Fibroblast of lung (primary cell): ENCODE results near the gene RTN1. TPM values are rescaled to one million over a fixed set of nuclear protein-coding genes. Genes with fewer than 3 reads are reported as not detected.

Experiments
- DNase-seq, 2 donors: peaks; one replicate each; pipeline versions ENCODE4 v3.0.0 to v3.0.0-alpha.2; 2010; ENCODE audit warnings: low read depth in 2 of 2
- H2AFZ ChIP-seq: 2 replicates; pipeline ENCODE4 v1.5.1; 2012; ENCODE audit warnings: low read length, control low read depth, inconsistent platforms
- H3K27ac ChIP-seq: 2 replicates; pipeline ENCODE4 v1.5.1; 2011; ENCODE audit warnings: low read length, control low read depth; ENCODE audit not compliant: insufficient read depth
- H3K27me3 ChIP-seq: 2 replicates; pipeline ENCODE4 v1.5.1; 2011; ENCODE audit warnings: mild to moderate bottlenecking, low read length; ENCODE audit not compliant: control insufficient read depth, insufficient read depth
- H3K36me3 ChIP-seq: 2 replicates; pipeline ENCODE4 v1.5.1; 2011; ENCODE audit warnings: low read length; ENCODE audit not compliant: control insufficient read depth, insufficient read depth
- H3K4me1 ChIP-seq: 2 replicates; pipeline ENCODE4 v1.5.1; 2011; ENCODE audit warnings: low read length; ENCODE audit not compliant: control insufficient read depth, insufficient read depth; ENCODE audit errors: extremely low read depth
- H3K4me2 ChIP-seq: 2 replicates; pipeline ENCODE4 v1.5.1; 2011; ENCODE audit warnings: low read length, control low read depth; ENCODE audit not compliant: insufficient read depth; ENCODE audit errors: extremely low read depth
- H3K4me3 ChIP-seq, 4 experiments: fragments of 200-600 bp in 1 of 4; sonication (generic) in 1 of 4; replicated peaks in 1 of 4; 2 replicates each; pipeline ENCODE4 v1.5.1; 2011 to 2016; ENCODE audit warnings: low read length in 4 of 4, low read depth in 3 of 4, mild to moderate bottlenecking in 3 of 4, control low read depth in 2 of 4, inconsistent platforms in 1 of 4, mixed read lengths in 1 of 4; ENCODE audit not compliant: insufficient read depth in 1 of 4; ENCODE audit errors: control extremely low read depth in 1 of 4
- H3K79me2 ChIP-seq: 2 replicates; pipeline ENCODE4 v1.5.1; 2012; ENCODE audit warnings: mild to moderate bottlenecking, low read length, inconsistent platforms; ENCODE audit not compliant: control insufficient read depth, insufficient read depth
- H3K9ac ChIP-seq: 2 replicates; pipeline ENCODE4 v1.5.1; 2011; ENCODE audit warnings: mild to moderate bottlenecking, low read length, control low read depth; ENCODE audit not compliant: insufficient read depth
- H3K9me3 ChIP-seq: 2 replicates; pipeline ENCODE4 v1.5.1; 2012; ENCODE audit warnings: low read depth, low read length; ENCODE audit not compliant: control insufficient read depth, insufficient read depth
- H4K20me1 ChIP-seq: 2 replicates; pipeline ENCODE4 v1.5.1; 2011; ENCODE audit warnings: low read length; ENCODE audit not compliant: control insufficient read depth, insufficient read depth; ENCODE audit errors: extremely low read depth
- EZH2 ChIP-seq: IDR thresholded peaks from 2 replicates; pipeline ENCODE4 v1.5.1; 2012; ENCODE audit warnings: low read length, control low read depth, mild to moderate bottlenecking; ENCODE audit errors: missing control alignments
- polyA plus RNA-seq, 2 donors: library from polyadenylated mRNA; depleted of rRNA in 1 of 2; stranded (reverse) in 1 of 2; unstranded in 1 of 2; fragments of >200 nt; gene quantifications; 2 replicates each; pipeline ENCODE4 v1.2.1, GENCODE V29; 2011 to 2012; ENCODE audit warnings: missing spikeins in 1 of 2
- total RNA-seq: library from RNA; depleted of rRNA; stranded (reverse); fragments of >200 nt; gene quantifications from 2 replicates; pipeline ENCODE4 v1.2.1, GENCODE V29; 2014
- TF ChIP-seq, protein P1 (sequence below), 2 donors: IDR thresholded peaks in 1 of 2; conservative IDR thresholded peaks in 1 of 2; 1 replicate in 1 of 2; 2 replicates in 1 of 2; pipeline ENCODE4 v1.5.1; 2011 to 2012; ENCODE audit warnings: low read length in 2 of 2, control low read depth in 1 of 2, inconsistent platforms in 1 of 2, low read depth in 1 of 2, mild to moderate bottlenecking in 1 of 2

RTN1 gene
- total and polyA plus RNA-seq, 2 donors (not counting 1 experiment from before 2014, with no cell fraction given): 0.17 to 0.92 TPM

DNA sequence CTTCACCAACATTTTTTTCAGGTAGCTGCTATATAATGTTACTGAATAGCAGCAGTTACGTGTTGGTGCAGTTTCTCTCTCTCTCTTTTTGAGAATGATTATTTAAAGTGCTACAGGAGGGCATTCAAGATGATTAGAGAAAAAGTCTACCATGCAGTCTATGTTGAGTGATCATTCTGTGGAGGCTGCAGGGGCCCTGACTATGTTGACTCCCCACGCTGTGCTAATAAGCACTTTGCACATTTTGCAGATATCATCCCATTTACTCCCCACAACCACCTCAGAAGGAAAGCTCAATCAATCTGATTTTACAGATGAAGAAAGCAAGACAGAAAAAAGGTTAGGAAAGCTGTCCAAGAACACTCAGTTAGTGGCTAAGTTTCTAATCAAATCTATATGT, 87.8 kb downstream of the RTN1 start:
- H3K4me3 ChIP-seq: no peak overlapping the region
- H3K36me3 ChIP-seq: no peaks in the 10 kb centered on the region
- DNase-seq: no peak
- no peaks in the 10 kb centered on the region for H3K27me3 ChIP-seq
- no peak overlapping the region for H2AFZ ChIP-seq
- no peak overlapping the region for H3K4me2 ChIP-seq
- TF ChIP-seq, protein P1, sequence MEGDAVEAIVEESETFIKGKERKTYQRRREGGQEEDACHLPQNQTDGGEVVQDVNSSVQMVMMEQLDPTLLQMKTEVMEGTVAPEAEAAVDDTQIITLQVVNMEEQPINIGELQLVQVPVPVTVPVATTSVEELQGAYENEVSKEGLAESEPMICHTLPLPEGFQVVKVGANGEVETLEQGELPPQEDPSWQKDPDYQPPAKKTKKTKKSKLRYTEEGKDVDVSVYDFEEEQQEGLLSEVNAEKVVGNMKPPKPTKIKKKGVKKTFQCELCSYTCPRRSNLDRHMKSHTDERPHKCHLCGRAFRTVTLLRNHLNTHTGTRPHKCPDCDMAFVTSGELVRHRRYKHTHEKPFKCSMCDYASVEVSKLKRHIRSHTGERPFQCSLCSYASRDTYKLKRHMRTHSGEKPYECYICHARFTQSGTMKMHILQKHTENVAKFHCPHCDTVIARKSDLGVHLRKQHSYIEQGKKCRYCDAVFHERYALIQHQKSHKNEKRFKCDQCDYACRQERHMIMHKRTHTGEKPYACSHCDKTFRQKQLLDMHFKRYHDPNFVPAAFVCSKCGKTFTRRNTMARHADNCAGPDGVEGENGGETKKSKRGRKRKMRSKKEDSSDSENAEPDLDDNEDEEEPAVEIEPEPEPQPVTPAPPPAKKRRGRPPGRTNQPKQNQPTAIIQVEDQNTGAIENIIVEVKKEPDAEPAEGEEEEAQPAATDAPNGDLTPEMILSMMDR (conservative IDR thresholded peaks at IDR 0.05 in 1 of 2, IDR thresholded peaks at IDR 0.05 in 1 of 2; ENCODE audit: low read depth in 1 of 2, low read length in 2 of 2): no peak
- no peak for TF ChIP-seq EZH2
- H3K27ac ChIP-seq: no peak overlapping the region
- no peaks in the 10 kb centered on the region for H4K20me1 ChIP-seq
- no peaks in the 10 kb centered on the region for H3K79me2 ChIP-seq
- no peak overlapping the region for H3K9ac ChIP-seq
- no peaks in the 10 kb centered on the region for H3K4me1 ChIP-seq
- H3K9me3 ChIP-seq: no peaks in the 10 kb centered on the region

DNA sequence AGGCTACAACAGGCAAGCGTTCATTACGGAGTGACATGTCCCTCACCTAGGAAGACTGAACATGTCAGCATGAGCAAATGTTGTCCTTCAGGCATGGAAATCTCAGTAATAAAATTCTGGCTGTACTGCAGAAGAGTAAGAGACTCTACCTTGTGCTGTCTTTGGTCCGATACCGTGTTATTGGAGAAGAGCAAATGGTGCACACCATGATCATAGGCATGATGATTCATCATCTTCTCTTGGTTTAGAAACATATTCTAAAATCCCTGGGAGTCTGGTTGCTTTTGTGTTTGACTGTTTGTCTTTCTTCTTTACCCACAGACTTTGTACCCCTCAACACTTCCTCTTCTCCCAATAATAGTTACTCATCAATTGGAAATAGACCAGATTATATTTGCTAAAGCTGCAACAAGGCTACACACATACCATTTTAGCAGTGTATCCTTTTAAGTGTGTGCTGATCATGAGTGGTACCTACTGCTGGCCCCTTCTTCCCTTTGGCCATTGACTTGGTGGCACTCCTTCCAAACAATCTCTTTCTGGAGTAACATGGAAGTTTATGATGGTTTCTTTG, 93.5 kb downstream of the RTN1 start:
- H3K4me1 ChIP-seq: no peaks in the 10 kb centered on the region
- no peak overlapping the region for H3K4me3 ChIP-seq
- no peak overlapping the region for H2AFZ ChIP-seq
- DNase-seq: no peak
- H3K79me2 ChIP-seq: no peaks in the 10 kb centered on the region
- H3K36me3 ChIP-seq: no peaks in the 10 kb centered on the region
- no peak overlapping the region for H3K9ac ChIP-seq
- no peak overlapping the region for H3K27ac ChIP-seq
- H4K20me1 ChIP-seq: no peaks in the 10 kb centered on the region
- no peaks in the 10 kb centered on the region for H3K27me3 ChIP-seq
- H3K4me2 ChIP-seq: no peak overlapping the region
- no peak for TF ChIP-seq EZH2
- TF ChIP-seq, protein P1 (conservative IDR thresholded peaks at IDR 0.05 in 1 of 2, IDR thresholded peaks at IDR 0.05 in 1 of 2; ENCODE audit: low read depth in 1 of 2, low read length in 2 of 2): no peak
- no peaks in the 10 kb centered on the region for H3K9me3 ChIP-seq

DNA sequence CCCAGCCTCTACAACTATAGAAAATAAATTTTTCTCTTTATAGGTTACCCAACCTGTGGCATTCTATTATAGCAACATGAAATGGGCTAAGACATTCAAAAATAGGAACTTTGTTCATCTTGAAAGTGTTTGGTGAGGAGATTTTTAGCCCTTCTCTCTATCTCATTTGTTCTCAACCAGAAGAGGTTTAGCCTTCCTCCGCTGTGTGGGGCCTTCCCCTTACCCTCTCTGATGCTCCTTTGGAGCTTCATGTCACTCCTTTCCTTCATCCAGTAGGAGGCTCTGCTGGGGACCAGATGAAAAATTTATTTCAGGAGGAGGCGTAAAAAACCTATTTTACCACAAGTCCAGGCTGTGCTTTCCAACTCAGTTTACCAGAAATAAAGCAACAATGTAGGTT, 94.1 kb downstream of the RTN1 start:
- Histone ChIP-seq H3K27ac (no peak overlapping the region), H4K20me1 (no peaks in the 10 kb centered on the region), H3K4me1 (no peaks in the 10 kb centered on the region), H3K4me3 (no peak overlapping the region), H3K9ac (no peak overlapping the region), H3K79me2 (no peaks in the 10 kb centered on the region), H3K27me3 (no peaks in the 10 kb centered on the region), H3K4me2 (no peak overlapping the region), H2AFZ (no peak overlapping the region), H3K9me3 (no peaks in the 10 kb centered on the region), H3K36me3 (no peaks in the 10 kb centered on the region)
- no peak for DNase-seq
- TF ChIP-seq, protein P1 (conservative IDR thresholded peaks at IDR 0.05 in 1 of 2, IDR thresholded peaks at IDR 0.05 in 1 of 2; ENCODE audit: low read depth in 1 of 2, low read length in 2 of 2): no peak
- TF ChIP-seq EZH2: no peak
